ENCODE measurements around the gene COP1.
A peak's percentile ranks its signal among the peaks of the same experiment; 100 is the strongest.

Gene COP1

GRCh38 chr1:176136891-176137290 lies 70.2 kb downstream of the COP1 start:
- no peak overlapping the region for H3K9ac ChIP-seq
- H2AFZ ChIP-seq (ENCODE audit: low read depth), result no peak overlapping the region
- no peak overlapping the region for H3K27ac ChIP-seq
- TF ChIP-seq CTCF (conservative IDR thresholded peaks at IDR 0.05; ENCODE audit: low read depth, low read length), result no peak
- H3K27me3 ChIP-seq (ENCODE audit: insufficient read depth, low read depth), result no peaks in the 10 kb centered on the region
- H4K20me1 ChIP-seq (ENCODE audit: insufficient read depth), result no peaks in the 10 kb centered on the region
- no peaks in the 10 kb centered on the region for H3K36me3 ChIP-seq (ENCODE audit: insufficient read depth)
- no peaks in the 10 kb centered on the region for H3K4me1 ChIP-seq (ENCODE audit: low read depth, poor library complexity, severe bottlenecking)
- H3K4me2 ChIP-seq, result no peak overlapping the region
- H3K4me3 ChIP-seq (IDR thresholded peaks at IDR 0.05; ENCODE audit: insufficient read depth, low read depth, low read length), result no peak overlapping the region
- peaks cover 8% of the 10 kb centered on the region; the same call in 1 of the 2 replicates for H3K79me2 ChIP-seq (ENCODE audit: insufficient read depth, low read depth)

GRCh38 chr1:176134666-176135065 lies 72.4 kb downstream of the COP1 start:
- no peak for TF ChIP-seq CTCF (conservative IDR thresholded peaks at IDR 0.05; ENCODE audit: low read depth, low read length)
- no peak overlapping the region for H3K27ac ChIP-seq
- no peaks in the 10 kb centered on the region for H3K36me3 ChIP-seq (ENCODE audit: insufficient read depth)
- no peak overlapping the region for H3K4me2 ChIP-seq
- no peak overlapping the region for H2AFZ ChIP-seq (ENCODE audit: low read depth)
- no peaks in the 10 kb centered on the region for H4K20me1 ChIP-seq (ENCODE audit: insufficient read depth)
- no peak overlapping the region for H3K9ac ChIP-seq
- no peak overlapping the region for H3K4me3 ChIP-seq (IDR thresholded peaks at IDR 0.05; ENCODE audit: insufficient read depth, low read depth, low read length)
- H3K4me1 ChIP-seq (ENCODE audit: low read depth, poor library complexity, severe bottlenecking), result no peaks in the 10 kb centered on the region
- H3K27me3 ChIP-seq (ENCODE audit: insufficient read depth, low read depth), result no peaks in the 10 kb centered on the region
- H3K79me2 ChIP-seq (ENCODE audit: insufficient read depth, low read depth), result peaks cover 8% of the 10 kb centered on the region; the same call in 1 of the 2 replicates

- H3K4me1 ChIP-seq (ENCODE audit: low read depth, poor library complexity, severe bottlenecking), result no peaks in the 10 kb centered on the region
- H3K27me3 ChIP-seq (ENCODE audit: insufficient read depth, low read depth), result no peaks in the 10 kb centered on the region
- no peaks in the 10 kb centered on the region for H3K79me2 ChIP-seq (ENCODE audit: insufficient read depth, low read depth)
- no peak overlapping the region for H2AFZ ChIP-seq (ENCODE audit: low read depth)
- no peak overlapping the region for H3K9ac ChIP-seq
- no peak overlapping the region for H3K4me3 ChIP-seq (IDR thresholded peaks at IDR 0.05; ENCODE audit: insufficient read depth, low read depth, low read length)
- no peaks in the 10 kb centered on the region for H4K20me1 ChIP-seq (ENCODE audit: insufficient read depth)
- H3K36me3 ChIP-seq (ENCODE audit: insufficient read depth), result no peaks in the 10 kb centered on the region
- no peak overlapping the region for H3K27ac ChIP-seq
- TF ChIP-seq CTCF (conservative IDR thresholded peaks at IDR 0.05; ENCODE audit: low read depth, low read length), result no peak
- H3K4me2 ChIP-seq, result no peak overlapping the region
These were observed 84.8 kb downstream of the COP1 start for GRCh38 chr1:176122282-176122681.

GRCh38 chr1:176119549-176119948 lies 87.5 kb downstream of the COP1 start:
- H3K4me1 ChIP-seq (ENCODE audit: low read depth, poor library complexity, severe bottlenecking), result no peaks in the 10 kb centered on the region
- no peak overlapping the region for H3K27ac ChIP-seq
- H3K4me3 ChIP-seq (IDR thresholded peaks at IDR 0.05; ENCODE audit: insufficient read depth, low read depth, low read length), result no peak overlapping the region
- no peaks in the 10 kb centered on the region for H3K79me2 ChIP-seq (ENCODE audit: insufficient read depth, low read depth)
- peak; percentile 39; the same call in 1 of the 2 replicates for TF ChIP-seq CTCF (conservative IDR thresholded peaks at IDR 0.05; ENCODE audit: low read depth, low read length)
- no peaks in the 10 kb centered on the region for H4K20me1 ChIP-seq (ENCODE audit: insufficient read depth)
- no peak overlapping the region for H2AFZ ChIP-seq (ENCODE audit: low read depth)
- H3K36me3 ChIP-seq (ENCODE audit: insufficient read depth), result 0 out of 2 replicates have a peak, but pooled peaks cover 4% of the 10 kb centered on the region
- H3K9ac ChIP-seq, result no peak overlapping the region
- no peaks in the 10 kb centered on the region for H3K27me3 ChIP-seq (ENCODE audit: insufficient read depth, low read depth)
- no peak overlapping the region for H3K4me2 ChIP-seq

Measured in KMS-11 (cell line).